Left lung (tissue), 10 donors: ENCODE results near the gene ACOX3. TPM values are rescaled to one million over a fixed set of nuclear protein-coding genes. Genes with fewer than 3 reads are reported as not detected.
A peak's percentile ranks its signal among the peaks of the same experiment; 100 is the strongest.

Source experiments
- ATAC-seq: fragments of 200-7000 bp; cut with Tn5 transposase; one replicate; pipeline ENCODE4 v1.9.1; 2020; ENCODE audit warnings: moderate library complexity
- DNase-seq, 4 donors: peaks; one replicate each; pipeline ENCODE4 v3.0.0-alpha.2; 2013 to 2020
- H3K27ac ChIP-seq, 2 donors: fragments of 200-600 bp; sonication (generic) in 1 of 2; one replicate each; pipeline versions ENCODE4 v1.5.0 to v1.8.0; 2020 to 2021
- H3K27me3 ChIP-seq, 2 donors: fragments of 200-600 bp; sonication (generic) in 1 of 2; one replicate each; pipeline versions ENCODE4 v1.5.0 to v1.8.0; 2020 to 2021
- H3K36me3 ChIP-seq, 2 donors: fragments of 200-600 bp; sonication (generic) in 1 of 2; one replicate each; pipeline versions ENCODE4 v1.5.0 to v1.8.0; 2020 to 2021
- H3K4me1 ChIP-seq, 2 donors: fragments of 200-600 bp; one replicate each; pipeline ENCODE4 v1.8.0; 2021
- H3K4me3 ChIP-seq, 2 donors: fragments of 200-600 bp; sonication (generic) in 1 of 2; one replicate each; pipeline versions ENCODE4 v1.5.0 to v1.8.0; 2020 to 2021; ENCODE audit warnings: mild to moderate bottlenecking in 1 of 2
- H3K9me3 ChIP-seq, 2 donors: fragments of 200-600 bp; sonication (generic) in 1 of 2; one replicate each; pipeline versions ENCODE4 v1.5.0 to v1.8.0; 2020 to 2021
- CTCF ChIP-seq, 2 donors: fragments of 200-600 bp; sonication (generic) in 1 of 2; IDR thresholded peaks; one replicate each; pipeline versions ENCODE4 v1.5.0 to v1.8.0; 2021; ENCODE audit warnings: antibody characterized with exemption in 2 of 2
- intact Hi-C, 2 donors: fragments of 100-400 bp; cut with DNase I; formaldehyde crosslinking; loops; one replicate each; pipeline versions ENCODE4 v1.11.2 to v1.14.2; 2022
- polyA plus RNA-seq, 6 donors: library from polyadenylated mRNA; unstranded; fragments of 120-200 nt; gene quantifications; one replicate each; pipeline ENCODE4 v1.2.1, GENCODE V29; 2013; ENCODE audit not compliant: insufficient read length in 6 of 6
- total RNA-seq, 2 donors: library from RNA; stranded (reverse); fragmentation: NEBNext Ultra II Directional; extraction: Animal tissue kit (Norgen Biotek cat#: 25700); gene quantifications; one replicate each; pipeline ENCODE4 v1.2.1, GENCODE V29; 2021
- donor health status: DM: no; HTN: yes; CAD: no.
- donor health status: DM: no; HTN: no; CAD: no.

The ACOX3 gene
- total and polyA plus RNA-seq, 8 donors = 19.9 to 31.7 (median 23.4) TPM

DNA sequence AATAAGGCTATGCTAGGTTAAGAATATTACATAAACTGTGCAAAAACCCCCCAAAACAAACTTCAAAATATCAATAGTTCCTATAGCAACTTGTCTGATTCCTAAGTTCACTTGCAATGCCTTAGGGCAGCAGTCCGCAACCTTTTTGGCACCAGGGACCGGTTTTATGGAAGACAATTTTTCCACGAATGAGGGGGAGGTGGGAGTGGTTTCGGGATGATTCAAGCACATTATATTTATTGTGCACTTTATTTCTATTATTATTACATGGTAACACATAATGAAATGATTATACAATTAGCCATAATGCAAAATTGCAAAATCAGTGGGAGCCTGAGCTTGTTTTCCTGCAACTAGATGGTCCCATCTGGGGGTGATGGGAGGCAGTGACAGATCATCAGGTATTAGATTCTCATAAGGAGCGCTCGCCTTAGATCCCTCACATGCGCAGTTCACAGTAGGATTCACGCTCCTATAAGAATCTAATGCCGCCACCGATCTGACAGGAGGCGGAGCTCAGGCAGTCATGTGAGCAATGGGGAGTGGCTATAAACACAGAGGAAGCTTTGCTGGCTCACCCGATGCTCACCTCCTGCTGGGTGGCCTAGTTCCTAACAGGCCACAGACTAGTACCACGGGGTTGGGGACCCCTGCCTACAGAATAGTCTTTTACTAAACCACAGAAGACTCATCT lies 39.7 kb downstream of the ACOX3 start:
- DNase-seq = no peak
- intact Hi-C loops = loop anchor here (5.0 to 10.0 kb wide), 2 partner anchors 163 to 166 kb away; no protein-coding TSS in a partner anchor
- Histone ChIP-seq H3K36me3 (peaks cover 0 to 67% of the 10 kb centered on the region in 2 donors), H3K4me1 (peaks cover 0 to 22% of the 10 kb centered on the region in 2 donors), H3K4me3 (no peak overlapping the region), H3K27ac (no peak overlapping the region), H3K9me3 (no peaks in the 10 kb centered on the region), H3K27me3 (no peaks in the 10 kb centered on the region)
- no peak for ATAC-seq
- TF ChIP-seq CTCF (IDR thresholded peaks at IDR 0.05) = no peak

DNA sequence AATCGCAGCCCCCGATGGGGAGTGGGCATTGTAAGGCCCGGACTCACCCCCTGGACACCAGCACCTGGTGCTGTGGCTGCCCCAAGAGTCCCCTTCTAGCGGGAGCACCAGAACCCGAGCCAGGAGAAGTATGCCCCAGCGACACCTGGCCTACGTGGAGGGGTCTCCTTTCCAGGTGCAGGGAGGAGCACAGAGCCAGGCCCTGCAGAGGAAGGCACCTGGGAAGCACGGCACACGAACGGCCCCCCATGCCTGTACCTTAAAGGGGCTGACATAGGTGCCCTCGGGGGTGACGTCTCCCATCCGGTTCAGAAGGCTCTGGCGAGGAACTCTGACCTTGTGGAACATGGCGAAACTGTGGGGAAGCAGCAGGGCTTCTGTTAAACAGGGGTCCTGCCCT lies 41.2 kb downstream of the ACOX3 start:
- intact Hi-C loops = no loop called here
- no peak overlapping the region for H3K27ac ChIP-seq
- no peak for ATAC-seq
- peaks cover 4 to 22% of the 10 kb centered on the region in 2 donors for H3K4me1 ChIP-seq
- no peak for DNase-seq
- H3K36me3 ChIP-seq = peaks cover 0 to 60% of the 10 kb centered on the region in 2 donors
- H3K4me3 ChIP-seq = no peak overlapping the region
- H3K9me3 ChIP-seq = no peaks in the 10 kb centered on the region
- no peak for TF ChIP-seq CTCF (IDR thresholded peaks at IDR 0.05)
- no peaks in the 10 kb centered on the region for H3K27me3 ChIP-seq

DNA sequence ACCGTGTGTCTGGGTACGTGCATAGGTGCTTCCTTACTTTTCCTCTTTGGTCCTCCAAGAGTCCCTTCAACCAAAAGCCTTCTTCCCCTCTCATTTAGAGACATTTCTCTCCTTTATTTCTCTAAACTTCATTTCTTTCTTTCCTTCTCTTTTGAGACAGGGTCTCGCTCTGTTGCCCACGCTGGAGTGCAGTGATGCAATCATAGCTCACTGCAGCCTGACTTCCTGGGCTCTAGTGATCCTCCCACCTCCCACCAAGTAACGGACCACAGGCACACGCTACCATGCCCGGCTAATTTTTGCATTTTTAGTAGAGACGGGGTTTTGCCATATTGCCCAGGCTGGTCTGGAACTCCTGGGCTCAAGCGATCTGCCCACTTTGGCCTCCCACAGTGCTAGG lies 42.2 kb downstream of the ACOX3 start:
- no peaks in the 10 kb centered on the region for H3K27me3 ChIP-seq
- H3K4me1 ChIP-seq = peaks cover 11 to 22% of the 10 kb centered on the region in 2 donors
- no peak overlapping the region for H3K4me3 ChIP-seq
- peaks cover 0 to 59% of the 10 kb centered on the region in 2 donors for H3K36me3 ChIP-seq
- no peak for TF ChIP-seq CTCF (IDR thresholded peaks at IDR 0.05)
- no peaks in the 10 kb centered on the region for H3K9me3 ChIP-seq
- no peak for DNase-seq
- ATAC-seq = no peak
- intact Hi-C loops = no loop called here
- H3K27ac ChIP-seq = no peak overlapping the region

GRCh38 chr4:8396762-8397406 lies 43.6 kb downstream of the ACOX3 start:
- ATAC-seq = no peak
- intact Hi-C loops = no loop called here

More at GRCh38 chr4:8396762-8397406, 43.6 kb downstream of the ACOX3 start:
- Histone ChIP-seq H3K4me1 (peaks cover 8 to 17% of the 10 kb centered on the region in 2 donors), H3K4me3 (no peak overlapping the region), H3K9me3 (no peaks in the 10 kb centered on the region), H3K27me3 (no peaks in the 10 kb centered on the region), H3K27ac (no peak overlapping the region), H3K36me3 (peaks cover 0 to 67% of the 10 kb centered on the region in 2 donors)
- no peak for TF ChIP-seq CTCF (IDR thresholded peaks at IDR 0.05)
- peak in 1 of 4 donors; percentile 69 for DNase-seq
